Ovary (tissue), 9 donors: Measurements from ENCODE around the gene CHRM1. TPM values are rescaled to one million over a fixed set of nuclear protein-coding genes. Genes with fewer than 3 reads are reported as not detected.
A peak's percentile ranks its signal among the peaks of the same experiment; 100 is the strongest.

Source experiments
- DNase-seq, 5 donors: peaks; one replicate each; pipeline ENCODE4 v3.0.0-alpha.2; 2019 to 2020
- H3K27ac ChIP-seq, 2 donors: fragments of 200-600 bp; one replicate each; pipeline versions ENCODE4 v1.5.1 to v1.8.0; 2019 to 2022
- H3K27me3 ChIP-seq: fragments of 200-600 bp; one replicate; pipeline ENCODE4 v1.8.0; 2022
- H3K36me3 ChIP-seq: fragments of 200-600 bp; sonication (generic); one replicate; pipeline ENCODE4 v1.5.1; 2019
- H3K4me1 ChIP-seq: one replicate; pipeline ENCODE4 v1.8.1; 2013; ENCODE audit warnings: mild to moderate bottlenecking, moderate library complexity; ENCODE audit not compliant: insufficient read depth
- H3K4me3 ChIP-seq: fragments of 200-600 bp; sonication (generic); one replicate; pipeline ENCODE4 v1.5.1; 2017
- H3K9me3 ChIP-seq, 2 donors: fragments of 200-600 bp in 1 of 2; sonication (generic) in 1 of 2; one replicate each; pipeline versions ENCODE4 v1.5.1 to v1.8.1; 2013 to 2019; ENCODE audit warnings: mild to moderate bottlenecking in 1 of 2, moderate library complexity in 1 of 2
- CTCF ChIP-seq, 3 donors: fragments of 450-650 bp in 2 of 3; fragments of 200-600 bp in 1 of 3; IDR thresholded peaks; one replicate each; pipeline versions ENCODE4 v1.5.1 to v1.8.0; 2016 to 2022; ENCODE audit warnings: antibody characterized with exemption in 3 of 3, mild to moderate bottlenecking in 1 of 3
- EP300 ChIP-seq: sonication (generic); formaldehyde crosslinking; IDR thresholded peaks from one replicate; pipeline ENCODE4 v1.6.1; 2017; ENCODE audit warnings: antibody characterized with exemption
- POLR2A ChIP-seq: fragments of 450-650 bp; IDR thresholded peaks from one replicate; pipeline ENCODE4 v1.6.1; 2017; ENCODE audit warnings: antibody characterized with exemption, mild to moderate bottlenecking, moderate library complexity
- WGBS, 3 donors: extraction: QIAGEN DNeasy Blood & Tissue Kit in 1 of 3; methylation state at CpG; one replicate each; pipeline versions ENCODE4 v1.1.5 to v1.1.7; 2013 to 2017; 5-methylcytosine and 5-hydroxymethylcytosine counted together
- intact Hi-C, 4 donors: fragments of 100-400 bp; cut with DNase I; formaldehyde crosslinking; loops; one replicate each; pipeline versions ENCODE4 v1.11.0 to v1.15.1; 2022 to 2023
- polyA plus RNA-seq, 2 donors: library from polyadenylated mRNA; stranded (reverse); fragments of 200-250 nt in 1 of 2; fragments of 350-450 nt in 1 of 2; fragmentation: Illumina TruSeq in 1 of 2; extraction: RNeasy Lipid Tissue Mini Kit (QIAGEN cat#74804) in 1 of 2; gene quantifications; one replicate each; pipeline ENCODE4 v1.2.3, GENCODE V29; 2013 to 2014
- total RNA-seq, 7 donors: library from RNA; depleted of rRNA in 2 of 7; stranded (reverse); fragments of >200 nt in 2 of 7; fragmentation: NEBNext Ultra II Directional in 3 of 7; extraction: Animal tissue kit (Norgen Biotek cat#: 25700) in 3 of 7; gene quantifications; one replicate each; pipeline versions ENCODE4 v1.1.0 to v1.2.4, GENCODE V29; 2016 to 2023
- donor health status: DM: no; HTN: no; CAD: no; lungs with moderate emphysema.
- donor health status: DM: no; HTN: no; CAD: no.
- donor health status: Bipolar disorder and iron deficiency.
- donor health status: DM: yes; HTN: yes; CAD: no.
- donor health status: DM: no; HTN: no; CAD: no.
- donor health status: DM: yes; HTN: yes; CAD: no.

Gene CHRM1
- total and polyA plus RNA-seq, 9 donors, result not detected

- Histone ChIP-seq H3K27me3 (no peaks in the 10 kb centered on the region), H3K4me1 (peaks cover 14% of the 10 kb centered on the region), H3K9me3 (no peaks in the 10 kb centered on the region), H3K36me3 (no peaks in the 10 kb centered on the region), H3K4me3 (peak overlapping the region; percentile 74), H3K27ac (peak overlapping the region; percentile 96 to 99)
- intact Hi-C loops, result loop anchor here in 1 of 4 donors (10.0 kb wide), 1 partner anchor 883 kb away; the partner anchor contains the start of gene ZFTA
- DNase-seq, result peak; percentile 93 to 97 (median 95)
- TF ChIP-seq POLR2A (no peak), EP300 (peak; percentile 40), CTCF (IDR thresholded peaks at IDR 0.05) (no peak)
- WGBS, 3 donors, result 1 to 3% (median 3%) methylated on average over 21 of the region's 21 CpGs
Observed at GRCh38 chr11:62881579-62882430, 39.4 kb downstream of the CHRM1 start.

- Histone ChIP-seq H3K27me3 (no peaks in the 10 kb centered on the region), H3K27ac (peak within 1 kb of the TSS; percentile 96 to 99), H3K4me1 (peaks cover 14% of the 10 kb centered on the region), H3K4me3 (peak within 1 kb of the TSS; percentile 74), H3K9me3 (no peaks in the 10 kb centered on the region), H3K36me3 (no peaks in the 10 kb centered on the region)
- WGBS, 3 donors, result 0 to 1% (median 0%) methylated on average over 64 to 69 of the region's 69 CpGs
- DNase-seq, result peak; percentile 89 to 91 (median 90)
- intact Hi-C loops, result loop anchor here in 1 of 4 donors (10.0 kb wide), 1 partner anchor 884 kb away; the partner anchor contains the start of gene ZFTA
- no peak for TF ChIP-seq EP300
- TF ChIP-seq CTCF (IDR thresholded peaks at IDR 0.05), result peak; percentile 50 to 75 (median 74)
- TF ChIP-seq POLR2A, result peak; percentile 99
Observed at GRCh38 chr11:62880803-62881578, 40.2 kb downstream of the CHRM1 start, which contains the start of gene SLC3A2. Gene SLC3A2, plus strand, starts transcription at chr11:62880896. Its CDS starts 128 bp downstream, at chr11:62881024.

- DNase-seq, result peak in 3 of 5 donors; percentile 76 to 83 (median 80)
- Histone ChIP-seq H3K4me3 (peak overlapping the region; percentile 74), H3K4me1 (peaks cover 14% of the 10 kb centered on the region), H3K36me3 (no peaks in the 10 kb centered on the region), H3K27me3 (no peaks in the 10 kb centered on the region), H3K27ac (peak overlapping the region; percentile 96 to 99), H3K9me3 (no peaks in the 10 kb centered on the region)
- intact Hi-C loops, result loop anchor here in 1 of 4 donors (10.0 kb wide), 1 partner anchor 884 kb away; the partner anchor contains the start of gene ZFTA
- TF ChIP-seq EP300 (no peak), POLR2A (no peak), CTCF (IDR thresholded peaks at IDR 0.05) (no peak)
- WGBS, 3 donors, result 0 to 1% (median 0%) methylated on average over 16 of the region's 16 CpGs
Observed at GRCh38 chr11:62880231-62880802, 40.8 kb downstream of the CHRM1 start.
